ENCODE data around the gene SEC22A.

Gene SEC22A

GRCh38 chr3:123290107-123290930 is 88.6 kb downstream of the SEC22A start:
- no peak for DNase-seq

GRCh38 chr3:123290962-123291361 is 89.2 kb downstream of the SEC22A start:
- DNase-seq: no peak

GRCh38 chr3:123291404-123291803 is 89.7 kb downstream of the SEC22A start:
- DNase-seq: no peak

- no peak for DNase-seq
These were observed 90.9 kb downstream of the SEC22A start for GRCh38 chr3:123292321-123293310.

GRCh38 chr3:123294296-123294938 is 92.7 kb downstream of the SEC22A start:
- no peak for DNase-seq

GRCh38 chr3:123295171-123295900 is 93.6 kb downstream of the SEC22A start:
- DNase-seq: no peak

- no peak for DNase-seq
These were observed 94.1 kb downstream of the SEC22A start for GRCh38 chr3:123295901-123296250.

GRCh38 chr3:123296261-123296660 is 94.5 kb downstream of the SEC22A start:
- DNase-seq: no peak

- DNase-seq: no peak
These were observed 95.3 kb downstream of the SEC22A start for GRCh38 chr3:123296836-123297626.

- no peak for DNase-seq
These were observed 95.8 kb downstream of the SEC22A start for GRCh38 chr3:123297627-123297899.

GRCh38 chr3:123298903-123299302 is 97.2 kb downstream of the SEC22A start:
- no peak for DNase-seq

GRCh38 chr3:123299581-123299980 is 97.8 kb downstream of the SEC22A start:
- no peak for DNase-seq

GRCh38 chr3:123300056-123300455 is 98.3 kb downstream of the SEC22A start:
- DNase-seq: no peak

- DNase-seq: no peak
These were observed 98.8 kb downstream of the SEC22A start for GRCh38 chr3:123300583-123300982.

- no peak for DNase-seq
These were observed 99.8 kb downstream of the SEC22A start for GRCh38 chr3:123301331-123302184.

- DNase-seq: no peak
These were observed 101.2 kb downstream of the SEC22A start for GRCh38 chr3:123302961-123303360.

GRCh38 chr3:123303976-123304560 is 102.3 kb downstream of the SEC22A start:
- DNase-seq: no peak

- no peak for DNase-seq
These were observed 103.4 kb downstream of the SEC22A start for GRCh38 chr3:123305192-123305591.

GRCh38 chr3:123307064-123307463 is 105.3 kb downstream of the SEC22A start:
- DNase-seq: no peak

- no peak for DNase-seq
These were observed 108.4 kb downstream of the SEC22A start for GRCh38 chr3:123310186-123310585.

GRCh38 chr3:123310741-123311140 is 109.0 kb downstream of the SEC22A start:
- no peak for DNase-seq

All from inflammatory macrophage treated with lipopolysaccharide for 4 hours (primary cell).